ENCODE measurements around the gene KDM4C. TPM values are rescaled to one million over a fixed set of nuclear protein-coding genes. Genes with fewer than 3 reads are reported as not detected.
A peak's percentile ranks its signal among the peaks of the same experiment; 100 is the strongest.
"Not testable (repeated sequence)": the region's sequence is repeated elsewhere in the genome, so short reads cannot be mapped to it uniquely, and the experiment has no call there.

Gene KDM4C
- 12.7 TPM for total RNA-seq

GRCh38 chr9:6757456-6758247 lies at the start of gene KDM4C:
KDM4C (plus strand) TSS chr9:6757973; CDS start chr9:6792989, 35,016 bp downstream.
- Histone ChIP-seq H3K27ac (peak within 1 kb of the TSS; percentile 98 to 99), H3K4me3 (peak within 1 kb of the TSS; percentile 66 to 98), H3K4me1 (peaks cover 3 to 4% of the 10 kb centered on the region in 2 donors), H3K27me3 (no peaks in the 10 kb centered on the region), H3K36me3 (no peaks in the 10 kb centered on the region), H3K9me3 (no peaks in the 10 kb centered on the region)
- no peak for TF ChIP-seq CTCF (IDR thresholded peaks at IDR 0.05)
- intact Hi-C loops (cut with DNase I) = loop anchor here (1.0 to 5.0 kb wide), 6 partner anchors 53 to 750 kb away; partner anchors contain the start of genes IL33 and UHRF2
- DNase-seq (ENCODE audit: low spot score in 2 of 2) = peak; percentile 88 to 98

GRCh38 chr9:6708732-6709131 lies 49.0 kb upstream of the KDM4C start:
- no peak overlapping the region for H3K4me3 ChIP-seq
- no peak for TF ChIP-seq CTCF (IDR thresholded peaks at IDR 0.05)
- DNase-seq (ENCODE audit: low spot score in 2 of 2) = no peak
- no peak overlapping the region for H3K27ac ChIP-seq
- no peaks in the 10 kb centered on the region for H3K4me1 ChIP-seq
- no peaks in the 10 kb centered on the region for H3K27me3 ChIP-seq
- H3K36me3 ChIP-seq = no peaks in the 10 kb centered on the region
- intact Hi-C loops (cut with DNase I) = no loop called here
- H3K9me3 ChIP-seq = no peaks in the 10 kb centered on the region

DNA sequence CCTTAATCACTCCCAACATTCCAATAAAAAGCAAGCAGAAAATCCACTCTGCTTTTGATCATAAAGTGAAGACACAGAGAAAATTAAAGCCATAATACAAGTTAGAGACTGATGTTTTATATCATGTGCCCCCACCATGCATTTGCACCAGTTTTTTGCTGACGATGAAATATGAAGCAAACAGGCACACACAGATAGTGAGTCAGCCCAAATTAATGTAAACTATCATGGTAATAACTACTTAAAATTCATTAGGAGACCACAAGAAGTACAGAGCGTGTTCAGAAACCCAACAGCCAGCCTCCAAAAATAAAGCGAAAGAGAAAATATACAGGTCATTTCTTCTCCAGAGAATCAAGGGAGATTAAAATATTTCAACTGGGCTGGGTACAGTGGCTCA lies 46.4 kb upstream of the KDM4C start:
- no peaks in the 10 kb centered on the region for H3K4me1 ChIP-seq
- H3K9me3 ChIP-seq = no peaks in the 10 kb centered on the region
- DNase-seq (ENCODE audit: low spot score in 2 of 2) = no peak
- H3K4me3 ChIP-seq = no peak overlapping the region
- no peak overlapping the region for H3K27ac ChIP-seq
- H3K27me3 ChIP-seq = no peaks in the 10 kb centered on the region
- intact Hi-C loops (cut with DNase I) = no loop called here
- no peaks in the 10 kb centered on the region for H3K36me3 ChIP-seq
- no peak for TF ChIP-seq CTCF (IDR thresholded peaks at IDR 0.05)

GRCh38 chr9:6712041-6712440 lies 45.7 kb upstream of the KDM4C start:
- Histone ChIP-seq H3K4me3 (no peak overlapping the region), H3K4me1 (no peaks in the 10 kb centered on the region), H3K27me3 (no peaks in the 10 kb centered on the region), H3K9me3 (no peaks in the 10 kb centered on the region), H3K36me3 (no peaks in the 10 kb centered on the region), H3K27ac (no peak overlapping the region)
- no peak for DNase-seq (ENCODE audit: low spot score in 2 of 2)
- intact Hi-C loops (cut with DNase I) = no loop called here
- no peak for TF ChIP-seq CTCF (IDR thresholded peaks at IDR 0.05)

DNA sequence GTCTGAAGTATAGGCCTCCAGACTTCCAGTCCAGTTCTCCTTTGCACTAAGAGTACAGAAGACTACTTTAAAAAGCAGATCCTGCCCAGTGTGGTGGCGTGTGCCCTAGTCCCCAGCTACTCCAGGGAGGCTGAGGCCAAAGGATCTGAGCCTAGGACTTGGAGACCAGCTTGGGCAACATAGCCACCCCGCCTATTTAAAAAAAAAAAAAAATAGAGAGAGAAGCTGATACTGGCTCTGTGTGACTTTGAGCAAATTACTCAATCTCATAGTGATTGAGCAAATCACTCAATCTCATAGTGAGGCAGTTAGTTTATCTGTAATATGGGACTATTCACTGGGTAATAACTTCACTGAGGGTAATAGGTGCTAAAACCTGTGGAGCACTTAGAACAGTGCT lies 43.6 kb upstream of the KDM4C start:
- intact Hi-C loops (cut with DNase I) = no loop called here
- H3K4me3 ChIP-seq = no peak overlapping the region
- H3K9me3 ChIP-seq = no peaks in the 10 kb centered on the region
- H3K36me3 ChIP-seq = no peaks in the 10 kb centered on the region
- no peaks in the 10 kb centered on the region for H3K4me1 ChIP-seq
- no peak overlapping the region for H3K27ac ChIP-seq
- H3K27me3 ChIP-seq = no peaks in the 10 kb centered on the region
- no peak for DNase-seq (ENCODE audit: low spot score in 2 of 2)
- no peak for TF ChIP-seq CTCF (IDR thresholded peaks at IDR 0.05)

DNA sequence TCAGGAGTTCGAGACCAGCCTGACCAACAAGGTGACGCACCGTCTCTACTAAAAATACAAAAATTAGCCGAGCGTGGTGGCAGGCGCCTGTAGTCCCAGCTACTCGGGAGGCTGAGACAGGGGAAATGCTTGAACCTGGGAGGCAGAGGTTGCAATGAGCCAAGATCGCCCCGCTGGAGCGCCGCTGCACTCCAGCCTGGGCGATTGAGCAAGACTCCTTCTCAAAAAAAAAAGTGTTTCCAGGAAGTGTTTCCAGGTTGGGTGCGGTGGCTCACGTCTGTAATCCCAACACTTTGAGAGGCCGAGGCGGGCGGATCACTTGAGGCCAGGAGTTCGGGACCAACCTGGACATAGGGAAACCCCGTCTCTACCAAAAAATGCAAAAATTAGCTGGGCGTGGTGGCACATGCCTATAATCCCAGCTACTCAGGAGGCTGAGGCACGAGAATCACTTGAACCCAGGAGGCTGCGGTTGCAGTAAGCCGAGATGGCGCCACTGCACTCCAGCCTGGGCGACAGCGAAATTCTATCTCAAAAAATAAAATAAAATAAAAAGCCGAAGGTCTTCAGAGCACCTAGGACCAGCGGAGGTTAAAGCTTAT lies 42.5 kb upstream of the KDM4C start:
- intact Hi-C loops (cut with DNase I); H3K27ac ChIP-seq; DNase-seq (ENCODE audit: low spot score in 2 of 2); H3K36me3 ChIP-seq; H3K27me3 ChIP-seq; H3K4me1 ChIP-seq; H3K9me3 ChIP-seq: not testable (repeated sequence)
- peak overlapping the region in 1 of 2 donors; percentile 57 for H3K4me3 ChIP-seq
